GM12878 (cell line): ENCODE results near the gene APH1B. TPM values are rescaled to one million over a fixed set of nuclear protein-coding genes. Genes with fewer than 3 reads are reported as not detected.

Experiments
- ATAC-seq: fragments of 200-7000 bp; cut with Tn5 transposase; 3 replicates; pipeline ENCODE4 v1.9.1; 2020; ENCODE audit warnings: mild to moderate bottlenecking, moderate library complexity
- BruUV-seq: library from RNA; stranded (reverse); fragments of 400-500 nt; replicated peaks from 2 replicates; lab custom pipeline; 2021; lab: Mats Ljungman, UMichigan
- CTCF ChIA-PET: fragments of 300-600 bp; sonication (Branson Sonifier 250); formaldehyde crosslinking; extraction: SDS; loops from one replicate; lab custom pipeline; 2021; ENCODE audit warnings: inconsistent platforms; lab: Yijun Ruan, JAX
- POLR2A ChIA-PET: fragments of 350-600 bp; formaldehyde crosslinking; extraction: SDS; loops from one replicate; lab custom pipeline; 2021; ENCODE audit warnings: inconsistent platforms; lab: Charles Lee
- RAD21 ChIA-PET: fragments of 300-600 bp; sonication (Branson Sonifier 250); formaldehyde crosslinking; loops from one replicate; lab custom pipeline; 2023; ENCODE audit warnings: antibody characterized with exemption; ENCODE audit not compliant: unreplicated experiment; lab: Charles Lee
- SMC1A ChIA-PET: fragments of 300-600 bp; sonication (Branson Sonifier 250); formaldehyde crosslinking; loops from one replicate; lab custom pipeline; 2023; ENCODE audit not compliant: unreplicated experiment, uncharacterized antibody; lab: Charles Lee
- DNase-seq: peaks from one replicate; pipeline ENCODE4 v3.0.0-alpha.2; 2011; ENCODE audit warnings: low read depth, low spot score
- FAIRE-seq: peaks from 3 replicates; lab custom pipeline; 2011; peaks lifted over from hg19 to GRCh38; lab: Jason Lieb, UNC
- H2AFZ ChIP-seq: 2 replicates; pipeline ENCODE4 v1.6.0; 2011; ENCODE audit warnings: low read depth, low read length, control low read depth; ENCODE audit not compliant: control insufficient read depth
- H3K27ac ChIP-seq: 2 replicates; pipeline ENCODE4 v1.5.1; 2011; ENCODE audit warnings: control low read depth; ENCODE audit not compliant: control insufficient read depth, insufficient read depth
- H3K27me3 ChIP-seq, 2 experiments: replicated peaks in 1 of 2; 2 replicates each; pipeline versions ENCODE4 v1.6.0 to v1.6.1; 2011; ENCODE audit warnings: low read length in 1 of 2; ENCODE audit not compliant: control insufficient read depth in 2 of 2, insufficient read depth in 2 of 2
- H3K36me3 ChIP-seq, 2 experiments: 2 replicates each; pipeline ENCODE4 v1.5.1; 2011; ENCODE audit warnings: low read length in 1 of 2; ENCODE audit not compliant: control insufficient read depth in 2 of 2, insufficient read depth in 2 of 2
- H3K4me1 ChIP-seq: 2 replicates; pipeline ENCODE4 v1.6.1; 2011; ENCODE audit warnings: mild to moderate bottlenecking, low read length, moderate library complexity, mixed read lengths; ENCODE audit not compliant: control insufficient read depth, insufficient read depth
- H3K4me2 ChIP-seq: 2 replicates; pipeline ENCODE4 v1.6.0; 2011; ENCODE audit warnings: control low read depth; ENCODE audit not compliant: control insufficient read depth, insufficient read depth
- H3K4me3 ChIP-seq: fragments of 200-600 bp; sonication (generic); 2 replicates; pipeline ENCODE4 v1.5.1; 2016
- H3K79me2 ChIP-seq: 2 replicates; pipeline ENCODE4 v1.6.0; 2011; ENCODE audit warnings: low read length; ENCODE audit not compliant: control insufficient read depth, insufficient read depth
- H3K9ac ChIP-seq: 2 replicates; pipeline ENCODE4 v1.8.0; 2011; ENCODE audit warnings: low read length, control low read depth, mixed read lengths; ENCODE audit not compliant: control insufficient read depth, insufficient read depth
- H3K9me3 ChIP-seq: replicated peaks from 3 replicates; pipeline ENCODE4 v1.5.1; 2011; ENCODE audit warnings: mild to moderate bottlenecking, low read length; ENCODE audit not compliant: control insufficient read depth, insufficient read depth
- H4K20me1 ChIP-seq: 2 replicates; pipeline ENCODE4 v1.6.0; 2011; ENCODE audit not compliant: control insufficient read depth, insufficient read depth
- BACH1 ChIP-seq: fragments of 450-650 bp; IDR thresholded peaks from 2 replicates; pipeline ENCODE4 v1.6.1; 2017; ENCODE audit warnings: mild to moderate bottlenecking, borderline replicate concordance
- CEBPB ChIP-seq, 2 experiments: fragments of 150-350 bp in 1 of 2; IDR thresholded peaks; 2 replicates each; pipeline ENCODE4 v1.6.1; 2012 to 2014; ENCODE audit warnings: low read depth in 2 of 2, low read length in 2 of 2, borderline replicate concordance in 1 of 2, inconsistent platforms in 1 of 2
- FOS ChIP-seq: IDR thresholded peaks from 3 replicates; pipeline ENCODE4 v1.6.1; 2011; ENCODE audit warnings: borderline replicate concordance; ENCODE audit not compliant: insufficient read length; ENCODE audit errors: extremely low read depth
- SMAD5 ChIP-seq: IDR thresholded peaks from 2 replicates; pipeline ENCODE4 v1.6.1; 2016; ENCODE audit warnings: antibody characterized with exemption, low read depth
- SUPT20H ChIP-seq: IDR thresholded peaks from 2 replicates; pipeline ENCODE4 v1.6.1; 2011; ENCODE audit warnings: low read depth, mild to moderate bottlenecking, low read length, moderate library complexity, borderline replicate concordance; ENCODE audit not compliant: control insufficient read depth
- TARDBP ChIP-seq: IDR thresholded peaks from 2 replicates; pipeline ENCODE4 v1.6.1; 2016; ENCODE audit warnings: borderline replicate concordance
- WGBS: methylation state at CpG from one replicate; pipeline ENCODE4 v1.1.6; 2016; ENCODE audit warnings: low lambda C conversion rate; ENCODE audit not compliant: insufficient replicate concordance, insufficient coverage; ENCODE audit errors: missing lambda C conversion rate; 5-methylcytosine and 5-hydroxymethylcytosine counted together
- in situ Hi-C: fragments of 300-500 bp; cut with MboI; formaldehyde crosslinking; loops from 9 replicates; pipeline ENCODE4 v1.14.3; 2018; ENCODE audit warnings: mixed read lengths
- intact Hi-C: fragments of 100-400 bp; cut with micrococcal nuclease; formaldehyde crosslinking; loops from one replicate; pipeline ENCODE4 v1.14.2; 2022; ENCODE audit not compliant: unreplicated experiment
- polyA plus RNA-seq, 11 experiments: library from polyadenylated mRNA; depleted of rRNA in 4 of 11; unstranded in 6 of 11; stranded (reverse) in 5 of 11; fragments of >200 nt; fragmentation: Nextera tagmentation in 4 of 11; fragmentation: Illumina TruSeq in 1 of 11; extraction: Ambion mirVana in 4 of 11; extraction: Trizol in 1 of 11; gene quantifications; 1 replicate in 1 of 11; 2 replicates in 10 of 11; pipeline versions ENCODE4 v1.2.1 to v1.2.3, GENCODE V29; 2011 to 2016; ENCODE audit warnings: inconsistent platforms in 2 of 11, missing spikeins in 2 of 11, low read depth in 1 of 11
- total RNA-seq, 4 experiments: library from RNA; depleted of rRNA in 3 of 4; stranded (reverse); fragments of >200 nt in 3 of 4; fragmentation: Illumina TruSeq in 1 of 4; extraction: Trizol in 1 of 4; gene quantifications; 2 replicates each; pipeline versions ENCODE4 v1.2.1 to v1.2.3, GENCODE V29; 2013 to 2021
- TF ChIP-seq, protein P1 (sequence below): fragments of 450-650 bp; IDR thresholded peaks from 2 replicates; pipeline ENCODE4 v1.6.1; 2017; ENCODE audit warnings: mild to moderate bottlenecking, low read depth, inconsistent platforms; ENCODE audit not compliant: poor library complexity, severe bottlenecking

The APH1B gene
- total and polyA plus RNA-seq, 10 of the 15 experiments (the other 5 are each of a cell fraction or from before 2014, with no cell fraction given): 5.0 to 20.8 (median 11.1) TPM

DNA sequence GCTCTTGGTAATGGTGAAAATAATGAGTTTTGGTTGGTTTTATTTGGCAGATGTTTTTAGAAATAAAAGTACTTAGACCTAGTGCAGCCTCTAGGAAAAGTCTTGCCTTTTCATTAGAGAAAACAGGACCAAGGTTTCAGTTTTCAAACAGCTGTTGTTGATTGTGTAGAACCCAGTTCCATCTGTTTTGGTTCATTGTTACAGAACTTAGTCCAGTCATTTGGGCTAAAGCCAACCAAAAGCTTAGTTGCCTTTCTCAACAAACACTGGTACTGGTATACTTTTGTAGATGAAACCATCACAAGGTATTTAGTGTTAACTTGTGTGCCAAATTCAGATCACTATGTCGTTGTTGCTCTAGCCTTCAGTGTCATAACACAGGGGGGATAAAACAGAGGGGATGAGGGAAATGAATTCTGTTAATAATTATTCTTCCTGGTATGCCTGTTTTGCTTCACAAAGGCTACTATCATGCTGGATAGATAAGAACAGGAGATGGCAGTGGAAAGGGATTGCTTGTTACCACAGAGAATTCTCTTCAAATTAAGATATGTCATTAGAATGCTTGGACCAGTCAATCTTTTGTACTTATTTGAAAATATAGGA is 12.6 kb upstream of the APH1B start:
- Histone ChIP-seq H3K36me3 (peaks cover 3 to 10% of the 10 kb centered on the region in 2 experiments; a peak in 2 of 4 replicates), H2AFZ (no peak overlapping the region), H3K4me3 (no peak overlapping the region), H4K20me1 (no peaks in the 10 kb centered on the region), H3K79me2 (no peaks in the 10 kb centered on the region), H3K9me3 (no peaks in the 10 kb centered on the region), H3K9ac (no peak overlapping the region), H3K4me2 (no peak overlapping the region), H3K27ac (no peak overlapping the region), H3K27me3 (no peaks in the 10 kb centered on the region), H3K4me1 (no peaks in the 10 kb centered on the region)
- ChIA-PET RAD21 (interaction anchor here (1.0 to 1.7 kb wide), 6 partner anchors 13 to 170 kb away, joined by 3 to 6 read pairs (median 4); partner anchors contain the start of gene APH1B), CTCF (interaction anchor here (0.6 to 1.9 kb wide), 3 partner anchors 17 to 137 kb away, joined by 3 to 8 read pairs (median 6); no protein-coding TSS in a partner anchor), SMC1A (interaction anchor here (0.7 to 1.8 kb wide), 10 partner anchors 11 to 161 kb away, joined by 3 to 6 read pairs (median 3); no protein-coding TSS in a partner anchor), POLR2A (no interaction called here)
- intact Hi-C loops (no loop called here), in situ Hi-C loops (no loop called here)
- no TSS peak for BruUV-seq
- WGBS: 100% methylated on average over 1 of the region's 1 CpG
- no peak for TF ChIP-seq CEBPB (IDR thresholded peaks at IDR 0.05; ENCODE audit: borderline replicate concordance in 1 of 2, low read depth in 2 of 2, low read length in 2 of 2)
- TF ChIP-seq, protein P1, sequence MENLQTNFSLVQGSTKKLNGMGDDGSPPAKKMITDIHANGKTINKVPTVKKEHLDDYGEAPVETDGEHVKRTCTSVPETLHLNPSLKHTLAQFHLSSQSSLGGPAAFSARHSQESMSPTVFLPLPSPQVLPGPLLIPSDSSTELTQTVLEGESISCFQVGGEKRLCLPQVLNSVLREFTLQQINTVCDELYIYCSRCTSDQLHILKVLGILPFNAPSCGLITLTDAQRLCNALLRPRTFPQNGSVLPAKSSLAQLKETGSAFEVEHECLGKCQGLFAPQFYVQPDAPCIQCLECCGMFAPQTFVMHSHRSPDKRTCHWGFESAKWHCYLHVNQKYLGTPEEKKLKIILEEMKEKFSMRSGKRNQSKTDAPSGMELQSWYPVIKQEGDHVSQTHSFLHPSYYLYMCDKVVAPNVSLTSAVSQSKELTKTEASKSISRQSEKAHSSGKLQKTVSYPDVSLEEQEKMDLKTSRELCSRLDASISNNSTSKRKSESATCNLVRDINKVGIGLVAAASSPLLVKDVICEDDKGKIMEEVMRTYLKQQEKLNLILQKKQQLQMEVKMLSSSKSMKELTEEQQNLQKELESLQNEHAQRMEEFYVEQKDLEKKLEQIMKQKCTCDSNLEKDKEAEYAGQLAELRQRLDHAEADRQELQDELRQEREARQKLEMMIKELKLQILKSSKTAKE: no peak
- TF ChIP-seq TARDBP: no peak
- TF ChIP-seq SMAD5: no peak
- no peak for TF ChIP-seq FOS
- no peak for TF ChIP-seq SUPT20H
- no peak for TF ChIP-seq BACH1
- FAIRE-seq (no peak), DNase-seq (no peak), ATAC-seq (no peak)
